AG04449 (cell line): Measurements from ENCODE around the gene SLX9.
A peak's percentile ranks its signal among the peaks of the same experiment; 100 is the strongest.

Source experiments
- CTCF ChIA-PET: fragments of 350-600 bp; formaldehyde crosslinking; extraction: SDS; loops from one replicate; lab custom pipeline; 2021; ENCODE audit warnings: antibody characterized with exemption; lab: Yijun Ruan, JAX
- POLR2A ChIA-PET: fragments of 400-600, 350-600 bp; formaldehyde crosslinking; extraction: SDS; loops from one replicate; lab custom pipeline; 2020; ENCODE audit warnings: antibody characterized with exemption, inconsistent platforms; lab: Yijun Ruan, JAX
- DNase-seq: peaks from one replicate; pipeline ENCODE4 v3.0.0-alpha.2; 2010; ENCODE audit warnings: low read depth, low spot score
- H3K4me3 ChIP-seq: 2 replicates; pipeline ENCODE4 v1.5.1; 2011; ENCODE audit warnings: low read depth, mild to moderate bottlenecking, control low read depth, low read length
- TF ChIP-seq, protein P1 (sequence below): IDR thresholded peaks from one replicate; pipeline ENCODE4 v1.5.1; 2011; ENCODE audit warnings: mild to moderate bottlenecking, moderate library complexity, low read length, control low read depth, inconsistent platforms; ENCODE audit not compliant: insufficient read depth; ENCODE audit errors: missing control alignments

The SLX9 gene

DNA sequence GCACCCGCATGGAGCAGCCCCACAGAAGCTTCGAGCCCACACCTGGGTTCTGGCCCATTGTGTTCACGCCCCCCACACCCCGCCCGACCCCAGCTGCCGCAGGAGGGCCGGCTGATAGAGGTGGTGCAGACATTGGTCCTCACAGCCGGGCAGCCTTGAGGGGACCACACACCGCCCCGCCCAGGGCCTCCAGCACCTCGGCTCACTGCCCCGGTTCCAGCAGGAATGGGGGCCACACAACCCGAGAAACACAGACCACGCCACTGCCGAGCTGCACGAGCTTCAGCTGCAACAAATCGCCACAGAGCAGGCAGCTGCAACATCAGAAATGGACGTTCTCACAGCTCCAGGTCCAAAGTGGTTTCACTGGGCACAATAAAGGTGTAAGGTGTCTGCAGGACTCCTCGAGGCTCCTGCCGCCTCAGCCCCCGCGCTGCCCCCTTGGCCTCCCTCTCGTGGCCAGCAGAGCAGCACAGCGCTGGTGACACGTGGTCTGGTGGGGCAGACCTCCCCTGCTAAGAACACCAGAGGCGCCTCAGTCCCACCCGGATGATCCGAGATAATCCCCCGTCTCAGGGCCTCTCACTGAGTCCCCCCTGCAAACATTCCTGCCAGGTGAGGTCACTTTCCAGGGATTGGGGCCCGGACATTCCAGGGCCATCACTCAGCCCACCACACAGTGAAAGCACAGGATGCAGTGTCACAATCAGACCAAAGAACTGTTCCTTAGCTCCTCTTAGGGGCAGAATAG, 72.3 kb downstream of the SLX9 start:
- CTCF ChIA-PET: interaction anchor here (0.6 to 2.4 kb wide), 7 partner anchors 11 to 126 kb away, joined by 3 to 8 read pairs (median 4); no protein-coding TSS in a partner anchor
- POLR2A ChIA-PET: interaction anchor here (0.6 to 1.8 kb wide), 4 partner anchors 17 to 126 kb away, joined by 3 to 11 read pairs (median 4); no protein-coding TSS in a partner anchor
- H3K4me3 ChIP-seq: no peak overlapping the region
- peak; percentile 56 for DNase-seq
- TF ChIP-seq, protein P1, sequence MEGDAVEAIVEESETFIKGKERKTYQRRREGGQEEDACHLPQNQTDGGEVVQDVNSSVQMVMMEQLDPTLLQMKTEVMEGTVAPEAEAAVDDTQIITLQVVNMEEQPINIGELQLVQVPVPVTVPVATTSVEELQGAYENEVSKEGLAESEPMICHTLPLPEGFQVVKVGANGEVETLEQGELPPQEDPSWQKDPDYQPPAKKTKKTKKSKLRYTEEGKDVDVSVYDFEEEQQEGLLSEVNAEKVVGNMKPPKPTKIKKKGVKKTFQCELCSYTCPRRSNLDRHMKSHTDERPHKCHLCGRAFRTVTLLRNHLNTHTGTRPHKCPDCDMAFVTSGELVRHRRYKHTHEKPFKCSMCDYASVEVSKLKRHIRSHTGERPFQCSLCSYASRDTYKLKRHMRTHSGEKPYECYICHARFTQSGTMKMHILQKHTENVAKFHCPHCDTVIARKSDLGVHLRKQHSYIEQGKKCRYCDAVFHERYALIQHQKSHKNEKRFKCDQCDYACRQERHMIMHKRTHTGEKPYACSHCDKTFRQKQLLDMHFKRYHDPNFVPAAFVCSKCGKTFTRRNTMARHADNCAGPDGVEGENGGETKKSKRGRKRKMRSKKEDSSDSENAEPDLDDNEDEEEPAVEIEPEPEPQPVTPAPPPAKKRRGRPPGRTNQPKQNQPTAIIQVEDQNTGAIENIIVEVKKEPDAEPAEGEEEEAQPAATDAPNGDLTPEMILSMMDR: peak; percentile 46

DNA sequence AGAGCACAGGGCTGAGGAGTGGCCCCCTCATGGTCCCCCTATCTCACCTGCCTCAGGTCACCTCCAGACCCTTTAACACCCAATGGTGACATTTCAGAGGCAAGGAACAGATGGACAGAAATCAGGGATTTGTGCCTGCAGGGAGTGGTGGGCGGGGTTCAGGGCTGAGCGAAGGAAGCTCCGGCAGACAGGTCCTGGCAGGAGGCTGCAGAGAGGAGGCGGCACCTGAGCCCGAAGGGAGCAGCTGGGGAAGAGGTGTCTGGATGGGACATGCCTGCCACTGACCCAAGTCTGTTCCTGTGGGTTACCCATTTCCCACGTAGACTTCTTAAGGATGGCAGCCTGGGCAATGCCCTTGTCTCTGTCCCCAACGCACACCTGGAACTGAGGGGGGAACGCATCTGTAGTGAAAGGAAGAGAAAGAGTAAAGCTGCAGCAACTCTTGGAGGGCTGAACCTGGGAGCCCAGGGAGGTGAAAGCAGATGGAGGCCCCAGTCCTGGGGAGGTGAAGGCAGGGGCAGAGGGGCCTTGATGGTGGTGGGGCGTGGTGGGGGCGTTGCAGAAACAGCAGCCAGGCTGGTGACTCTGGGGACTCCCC, 72.9 kb downstream of the SLX9 start:
- TF ChIP-seq, protein P1: no peak
- ChIA-PET POLR2A (interaction anchor here (0.7 to 1.8 kb wide), 3 partner anchors 17 to 90 kb away, joined by 3 to 11 read pairs (median 4); no protein-coding TSS in a partner anchor), CTCF (interaction anchor here (0.6 to 2.4 kb wide), 9 partner anchors 11 to 127 kb away, joined by 3 to 8 read pairs (median 4); no protein-coding TSS in a partner anchor)
- no peak for DNase-seq
- H3K4me3 ChIP-seq: no peak overlapping the region

DNA sequence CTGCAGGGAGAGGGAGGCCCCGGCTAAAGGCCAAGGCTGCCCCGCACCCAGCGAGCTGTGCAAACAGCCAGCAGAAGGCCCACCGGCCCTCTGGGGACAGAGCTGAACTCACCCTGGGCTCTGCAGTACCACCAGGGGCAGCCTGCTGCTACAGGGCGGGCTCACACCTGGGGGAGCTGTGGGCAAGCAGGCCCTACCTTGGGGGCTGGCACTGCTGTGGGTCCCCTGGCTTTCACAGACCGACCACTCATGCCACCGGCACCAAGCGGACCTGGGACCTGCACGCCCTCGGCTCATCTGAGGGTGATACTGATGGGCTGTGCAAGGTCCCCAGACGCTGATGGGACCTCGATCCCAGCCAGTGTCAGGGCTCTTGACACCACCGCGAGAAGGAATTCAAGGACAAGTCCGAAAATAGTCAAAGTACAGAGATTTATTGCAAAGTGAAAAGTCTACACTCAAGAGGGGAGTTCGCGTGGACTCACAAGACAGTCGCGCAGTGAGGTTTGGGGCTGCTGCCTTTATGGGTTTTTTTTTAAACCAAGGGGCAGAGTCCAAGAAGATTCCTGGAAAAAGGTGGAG, 73.5 kb downstream of the SLX9 start:
- DNase-seq: no peak
- CTCF ChIA-PET: interaction anchor here (1.1 to 2.4 kb wide), 6 partner anchors 16 to 127 kb away, joined by 3 to 8 read pairs (median 4); no protein-coding TSS in a partner anchor
- POLR2A ChIA-PET: interaction anchor here (1.8 kb wide), 1 partner anchor 51 kb away, joined by 11 read pairs; no protein-coding TSS in a partner anchor

DNA sequence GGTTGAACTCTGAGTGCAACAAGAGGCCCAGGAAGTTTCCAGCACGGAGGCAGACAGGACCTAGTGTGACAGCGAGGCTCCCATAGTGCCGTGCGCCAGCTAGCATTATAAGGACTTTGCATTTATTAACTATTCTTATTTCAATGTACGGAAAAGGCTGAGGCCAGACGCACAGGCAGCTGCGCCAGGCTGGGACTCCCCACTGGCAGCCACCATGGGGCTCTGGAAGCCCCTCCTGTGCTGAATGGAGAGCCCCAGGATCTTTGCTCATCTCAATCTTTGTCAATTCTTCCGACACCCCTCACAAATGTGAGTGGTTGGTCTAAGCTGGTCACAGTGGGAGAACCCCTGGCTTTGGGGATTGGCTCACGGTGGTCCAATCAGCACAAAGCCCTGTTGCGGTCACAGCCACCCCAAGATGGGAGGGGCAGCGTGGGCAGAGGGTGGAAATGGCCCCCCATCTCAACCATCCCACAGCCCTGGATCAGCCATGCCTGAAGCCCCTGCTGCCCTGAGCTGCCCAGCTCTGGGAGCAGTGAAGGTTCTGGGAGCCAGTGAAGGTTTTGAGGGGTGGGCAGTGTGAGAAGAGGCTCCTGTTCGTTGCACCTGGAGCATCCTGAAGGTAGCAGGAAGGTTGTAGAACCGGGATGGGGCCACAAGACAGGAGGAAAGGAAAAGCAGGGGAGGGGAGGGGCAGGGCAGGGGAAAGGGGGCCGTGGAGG, 75.1 kb downstream of the SLX9 start:
- no peak for DNase-seq
- ChIA-PET CTCF (interaction anchor here (1.4 kb wide), 1 partner anchor 46 kb away, joined by 3 read pairs; no protein-coding TSS in a partner anchor), POLR2A (no interaction called here)
- TF ChIP-seq, protein P1: no peak
- no peak overlapping the region for H3K4me3 ChIP-seq

More for the DNA sequence above, 73.5 kb downstream of the SLX9 start:
- H3K4me3 ChIP-seq: no peak overlapping the region
- TF ChIP-seq, protein P1: no peak

DNA sequence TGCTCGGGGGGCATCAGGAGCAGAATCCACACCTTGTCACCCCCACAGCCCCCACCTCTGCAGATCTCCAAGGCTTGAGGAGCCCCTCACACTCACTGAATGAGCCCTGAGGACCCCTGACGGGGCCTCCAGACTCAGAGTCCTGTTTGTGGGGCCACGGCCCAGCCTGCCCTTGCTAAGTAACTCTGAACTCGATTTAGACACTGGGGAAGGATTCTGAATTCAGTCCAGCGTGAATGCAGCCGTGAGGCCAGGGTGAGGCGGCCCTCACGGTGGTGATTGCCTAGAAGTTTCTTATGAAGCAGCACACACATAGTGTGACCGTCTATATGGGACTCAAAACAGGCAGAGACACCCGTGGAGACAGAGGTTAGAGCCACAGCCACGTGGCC, 75.6 kb downstream of the SLX9 start:
- DNase-seq: no peak
- H3K4me3 ChIP-seq: no peak overlapping the region
- POLR2A ChIA-PET: no interaction called here
- TF ChIP-seq, protein P1: no peak
- CTCF ChIA-PET: interaction anchor here (0.8 to 0.9 kb wide), 2 partner anchors 16 to 121 kb away, joined by 3 to 6 read pairs; no protein-coding TSS in a partner anchor
